Activated T-helper 2 cell treated with anti-CD3 and anti-CD28 coated beads, Interferon-gamma antibody, Interleukin-2, Interleukin-4, amounts not matched to agents 10 μg/mL and 5 μg/mL and 100 μg/mL, durations not matched to agents 14 hours and 24 hours and 36 hours (primary cell): ENCODE results near the gene HSD11B1L. TPM values are rescaled to one million over a fixed set of nuclear protein-coding genes. Genes with fewer than 3 reads are reported as not detected.
"Not testable (repeated sequence)": the region's sequence is repeated elsewhere in the genome, so short reads cannot be mapped to it uniquely, and the experiment has no call there.

Experiments
- DNase-seq: peaks from one replicate; pipeline ENCODE4 v3.0.0; 2021; ENCODE audit warnings: low spot score
- H3K27ac Mint-ChIP-seq: one replicate; pipeline ENCODE4 v1.8.0; 2021; ENCODE audit warnings: mixed read lengths
- H3K27me3 Mint-ChIP-seq: one replicate; pipeline ENCODE4 v1.8.0; 2021; ENCODE audit warnings: low read depth, mixed read lengths
- H3K36me3 Mint-ChIP-seq: one replicate; pipeline ENCODE4 v1.8.0; 2021; ENCODE audit warnings: low read depth, mixed read lengths
- H3K4me1 Mint-ChIP-seq: one replicate; pipeline ENCODE4 v1.8.0; 2021; ENCODE audit warnings: low read depth, mixed read lengths
- H3K4me3 Mint-ChIP-seq: one replicate; pipeline ENCODE4 v1.8.0; 2021; ENCODE audit warnings: low read depth, mild to moderate bottlenecking, moderate library complexity, mixed read lengths
- H3K9me3 Mint-ChIP-seq: one replicate; pipeline ENCODE4 v1.8.0; 2021; ENCODE audit warnings: mixed read lengths
- intact Hi-C: fragments of 100-400 bp; cut with micrococcal nuclease; formaldehyde crosslinking; loops from one replicate; pipeline ENCODE4 v1.15.1; 2023
- total RNA-seq: library from RNA; stranded (reverse); gene quantifications from 2 replicates; pipeline ENCODE4 v1.2.3, GENCODE V29; 2022

Gene HSD11B1L
- total RNA-seq, 1 donor from 2014 or later = 2.5 TPM

DNA sequence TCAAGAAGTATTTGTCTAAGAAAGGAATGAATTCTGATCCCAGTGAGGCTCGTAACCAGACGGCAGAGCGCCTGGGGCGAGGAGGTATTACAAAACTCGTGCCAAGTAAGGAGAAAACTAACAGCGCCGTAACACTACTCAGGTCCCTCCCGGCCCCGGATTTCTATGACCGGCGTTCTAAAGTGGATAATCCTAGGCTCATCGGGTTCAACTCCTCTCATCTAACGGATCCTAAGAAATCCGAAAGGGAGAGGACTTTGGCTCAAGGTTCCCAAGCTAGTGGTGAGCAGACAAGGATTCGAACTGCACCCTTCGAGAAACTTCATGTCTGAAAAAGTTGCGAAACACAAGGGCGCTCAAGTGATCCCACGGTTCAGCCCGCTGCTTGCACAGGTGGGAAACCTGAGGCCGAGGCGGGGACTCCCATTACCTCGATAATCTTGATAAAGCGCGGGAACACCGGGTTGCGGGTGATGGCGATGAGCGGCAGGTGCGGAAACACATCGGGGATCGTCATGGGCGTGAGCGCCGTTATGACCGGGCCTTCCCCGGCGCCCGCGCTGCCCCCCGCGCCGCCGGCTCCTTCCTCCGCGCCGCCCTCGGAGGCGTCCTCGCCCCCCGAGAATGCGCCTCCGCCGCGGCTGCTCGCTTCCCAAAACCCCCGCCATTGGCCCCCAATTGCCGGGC, 38.6 kb downstream of the HSD11B1L start:
- Mint-ChIP-seq H3K27me3 (no peaks in the 10 kb centered on the region), H3K36me3 (peaks cover 33% of the 10 kb centered on the region)

DNA sequence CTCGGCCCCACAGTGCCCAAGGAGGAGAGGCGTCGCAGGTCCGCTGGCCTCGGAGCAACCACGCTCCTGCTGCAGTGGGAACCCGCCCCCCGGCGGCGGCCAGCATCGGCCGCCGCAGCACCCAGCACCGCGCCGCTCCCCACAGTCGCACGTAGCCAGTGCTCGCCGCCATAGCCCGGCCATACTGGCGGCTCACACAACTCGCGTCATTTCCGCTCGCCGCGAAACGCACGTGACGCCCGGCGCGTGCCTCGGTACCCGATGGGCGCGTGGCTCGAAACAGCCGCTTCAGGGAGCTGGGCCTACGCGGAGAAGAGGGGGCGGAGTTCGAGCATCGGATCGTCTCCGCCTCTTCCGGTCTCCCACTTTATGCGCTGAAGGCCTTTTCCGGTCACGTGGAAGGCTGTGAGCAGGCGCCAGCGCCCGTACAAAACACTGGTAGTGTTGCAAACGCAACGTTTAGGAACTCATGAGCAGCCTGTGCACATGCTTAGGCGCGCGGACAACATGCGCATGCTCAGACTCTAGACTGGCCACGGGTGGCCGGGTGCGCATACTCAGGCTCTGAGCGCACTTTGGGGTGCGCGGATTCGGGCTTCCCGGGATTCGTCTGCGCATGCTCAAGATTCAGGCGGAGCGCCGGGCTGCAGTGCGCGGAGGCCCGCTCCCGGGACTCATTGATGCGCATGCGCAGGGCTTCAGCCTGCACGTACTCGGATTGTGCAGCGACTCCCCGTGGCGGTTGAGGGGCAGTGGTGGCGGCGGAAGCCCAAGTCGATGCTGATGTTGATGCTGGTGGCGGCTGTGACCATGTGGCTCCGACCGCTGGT, 39.3 kb downstream of the HSD11B1L start, which contains the start of the genes CATSPERD and LONP1:
Gene CATSPERD (plus strand): TSS at position 677 of the 830 bp plus-strand sequence. CDS start 101 bp downstream, at position 778.
Gene LONP1 (minus strand): TSS at position 186 of the 830 bp plus-strand sequence. CDS start 14 bp downstream, at position 172.
- Mint-ChIP-seq H3K27ac (peak within 1 kb of the TSS; percentile 94), H3K27me3 (no peaks in the 10 kb centered on the region), H3K36me3 (peaks cover 33% of the 10 kb centered on the region), H3K4me1 (peaks cover 20% of the 10 kb centered on the region), H3K9me3 (no peaks in the 10 kb centered on the region), H3K4me3 (peak within 1 kb of the TSS; percentile 93)
- DNase-seq = peak; percentile 97
- intact Hi-C loops = loop anchor here (1.0 to 2.0 kb wide), 5 partner anchors 30 to 184 kb away; partner anchors contain the start of genes DUS3L, HSD11B1L, MICOS13 and RPL36

More for the DNA sequence above, 38.6 kb downstream of the HSD11B1L start:
- H3K4me1 Mint-ChIP-seq = peaks cover 20% of the 10 kb centered on the region
- H3K4me3 Mint-ChIP-seq = peak overlapping the region; percentile 93
- H3K9me3 Mint-ChIP-seq = no peaks in the 10 kb centered on the region
- H3K27ac Mint-ChIP-seq = peak overlapping the region; percentile 94
- intact Hi-C loops = no loop called here
- DNase-seq = peak; percentile 40

DNA sequence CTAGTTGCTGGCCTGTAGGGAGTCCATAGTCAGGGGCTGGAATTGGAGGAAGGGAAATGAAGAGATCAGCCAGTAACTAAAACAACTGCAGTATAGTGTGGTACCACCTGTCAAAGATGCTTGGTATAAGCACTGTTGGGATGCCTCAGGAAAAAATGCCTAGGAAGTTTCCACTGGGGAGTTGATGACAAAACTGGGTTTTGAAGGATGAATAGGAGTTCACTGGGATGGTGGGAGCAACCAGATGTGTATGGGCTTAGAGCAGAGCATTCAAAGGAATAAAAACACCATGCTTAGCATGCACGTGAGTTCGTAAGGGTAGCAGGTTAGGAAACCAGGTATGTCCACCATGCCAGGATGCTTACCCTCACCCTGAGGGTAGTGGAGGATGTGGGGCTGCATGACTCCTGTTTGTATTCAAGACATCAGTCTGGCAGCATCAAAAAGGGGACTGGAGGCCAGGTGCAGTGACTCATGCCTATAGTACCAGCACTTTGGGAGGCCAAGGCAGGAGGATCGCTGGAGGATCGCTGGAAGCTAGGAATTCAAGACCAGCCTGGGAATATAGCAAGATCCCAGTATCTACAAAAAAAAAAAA, 46.7 kb downstream of the HSD11B1L start:
- Mint-ChIP-seq H3K36me3 (no peaks in the 10 kb centered on the region), H3K4me1 (no peaks in the 10 kb centered on the region), H3K27ac (no peak overlapping the region), H3K9me3 (no peaks in the 10 kb centered on the region), H3K27me3 (no peaks in the 10 kb centered on the region), H3K4me3 (no peak overlapping the region)
- DNase-seq = no peak
- intact Hi-C loops = no loop called here

DNA sequence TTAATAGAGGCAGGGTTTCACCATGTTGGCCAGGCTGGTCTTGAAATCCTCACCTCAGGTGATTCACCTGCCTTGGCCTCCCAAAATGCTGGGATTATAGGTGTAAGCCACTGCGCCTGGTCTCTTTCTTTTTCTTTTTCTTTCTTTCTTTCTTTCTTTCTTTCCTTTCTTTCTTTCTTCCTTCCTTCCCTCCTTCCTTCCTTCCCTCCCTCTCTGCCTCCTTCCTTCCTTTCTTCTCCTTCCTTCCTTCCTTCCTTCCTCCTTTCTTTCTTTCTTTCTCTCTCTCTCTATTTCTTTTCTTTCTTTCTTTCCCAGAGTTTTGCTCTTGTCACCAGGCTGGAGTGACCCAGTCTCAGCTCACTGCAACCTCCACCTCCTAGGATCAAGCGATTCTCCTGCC, 52.3 kb downstream of the HSD11B1L start:
- H3K27me3 Mint-ChIP-seq, H3K4me3 Mint-ChIP-seq, H3K27ac Mint-ChIP-seq, H3K36me3 Mint-ChIP-seq, H3K4me1 Mint-ChIP-seq, H3K9me3 Mint-ChIP-seq, DNase-seq, intact Hi-C loops: not testable (repeated sequence)

Other genes with a start within 250 kb of the HSD11B1L start
- gene ZNRF4, start 225.6 kb upstream of the HSD11B1L start, total RNA-seq = not detected in 2 replicates
- gene TINCR, start 113.1 kb upstream of the HSD11B1L start, total RNA-seq = 0.37 and 0.52 TPM in 2 replicates
- gene SAFB2, start 58.3 kb upstream of the HSD11B1L start, total RNA-seq = 96.1 and 96.7 TPM in 2 replicates
- gene SAFB, start 57.9 kb upstream of the HSD11B1L start, total RNA-seq = 132 and 143 TPM in 2 replicates
- 54.3 and 60.9 TPM in 2 replicates for gene MICOS13, start 511 bp upstream of the HSD11B1L start, total RNA-seq
- 996 and 1,031 TPM in 2 replicates for gene RPL36, start 9.3 kb downstream of the HSD11B1L start, total RNA-seq
- gene LONP1, start 39.1 kb downstream of the HSD11B1L start, total RNA-seq = 192 and 196 TPM in 2 replicates
- gene CATSPERD, start 39.6 kb downstream of the HSD11B1L start, total RNA-seq = not detected in 2 replicates
- gene PRR22, start 103.7 kb downstream of the HSD11B1L start, total RNA-seq = 5.7 and 6.1 TPM in 2 replicates
- 74.0 and 84.3 TPM in 2 replicates for gene DUS3L, start 110.1 kb downstream of the HSD11B1L start, total RNA-seq
- gene NRTN, start 124.0 kb downstream of the HSD11B1L start, total RNA-seq = 0.85 and 0.87 TPM in 2 replicates
- gene FUT6, start 158.7 kb downstream of the HSD11B1L start, total RNA-seq = not detected in 2 replicates
- gene FUT3, start 170.4 kb downstream of the HSD11B1L start, total RNA-seq = not detected in 2 replicates
- not detected in 2 replicates for gene FUT5, start 189.5 kb downstream of the HSD11B1L start, total RNA-seq
- 230 and 246 TPM in 2 replicates for gene NDUFA11, start 222.8 kb downstream of the HSD11B1L start, total RNA-seq
- gene VMAC, start 223.8 kb downstream of the HSD11B1L start, total RNA-seq = 3.1 and 3.8 TPM in 2 replicates
- 3.3 and 4.8 TPM in 2 replicates for gene CAPS, start 233.2 kb downstream of the HSD11B1L start, total RNA-seq